ENCODE results near the gene ADAMTS2.

The ADAMTS2 gene

GRCh38 chr5:179119415-179120170 is 225.7 kb downstream of the ADAMTS2 start:
- no peaks in the 10 kb centered on the region for H3K4me1 ChIP-seq (ENCODE audit: control insufficient read depth, insufficient read depth, low read length)
- H3K27me3 ChIP-seq (ENCODE audit: control insufficient read depth, insufficient read depth, low read length) = no peaks in the 10 kb centered on the region
- H3K36me3 ChIP-seq (ENCODE audit: control insufficient read depth, insufficient read depth, low read length) = no peaks in the 10 kb centered on the region
- H3K4me3 ChIP-seq (ENCODE audit: low read length) = no peak overlapping the region
- no peak overlapping the region for H3K9ac ChIP-seq (ENCODE audit: low read length)
- H3K9me3 ChIP-seq (ENCODE audit: control insufficient read depth, low read length) = no peaks in the 10 kb centered on the region

- no peaks in the 10 kb centered on the region for H3K4me1 ChIP-seq (ENCODE audit: control insufficient read depth, insufficient read depth, low read length)
- H3K9ac ChIP-seq (ENCODE audit: low read length) = no peak overlapping the region
- no peak overlapping the region for H3K4me3 ChIP-seq (ENCODE audit: low read length)
- no peaks in the 10 kb centered on the region for H3K27me3 ChIP-seq (ENCODE audit: control insufficient read depth, insufficient read depth, low read length)
- no peaks in the 10 kb centered on the region for H3K36me3 ChIP-seq (ENCODE audit: control insufficient read depth, insufficient read depth, low read length)
- no peaks in the 10 kb centered on the region for H3K9me3 ChIP-seq (ENCODE audit: control insufficient read depth, low read length)
These were observed 226.4 kb downstream of the ADAMTS2 start for GRCh38 chr5:179118756-179119414.

- H3K9me3 ChIP-seq (ENCODE audit: control insufficient read depth, low read length) = no peaks in the 10 kb centered on the region
These were observed 226.9 kb downstream of the ADAMTS2 start for GRCh38 chr5:179118338-179118737.

GRCh38 chr5:179115845-179116524 is 229.3 kb downstream of the ADAMTS2 start:
- Histone ChIP-seq H3K4me3 (ENCODE audit: low read length) (no peak overlapping the region), H3K27me3 (ENCODE audit: control insufficient read depth, insufficient read depth, low read length) (no peaks in the 10 kb centered on the region), H3K36me3 (ENCODE audit: control insufficient read depth, insufficient read depth, low read length) (no peaks in the 10 kb centered on the region), H3K9ac (ENCODE audit: low read length) (no peak overlapping the region), H3K9me3 (ENCODE audit: control insufficient read depth, low read length) (no peaks in the 10 kb centered on the region), H3K4me1 (ENCODE audit: control insufficient read depth, insufficient read depth, low read length) (no peaks in the 10 kb centered on the region)

More at GRCh38 chr5:179118338-179118737, 226.9 kb downstream of the ADAMTS2 start:
- no peaks in the 10 kb centered on the region for H3K27me3 ChIP-seq (ENCODE audit: control insufficient read depth, insufficient read depth, low read length)
- H3K4me1 ChIP-seq (ENCODE audit: control insufficient read depth, insufficient read depth, low read length) = no peaks in the 10 kb centered on the region
- no peak overlapping the region for H3K4me3 ChIP-seq (ENCODE audit: low read length)
- no peak overlapping the region for H3K9ac ChIP-seq (ENCODE audit: low read length)
- H3K36me3 ChIP-seq (ENCODE audit: control insufficient read depth, insufficient read depth, low read length) = no peaks in the 10 kb centered on the region

GRCh38 chr5:179115307-179115706 is 230.0 kb downstream of the ADAMTS2 start:
- no peaks in the 10 kb centered on the region for H3K9me3 ChIP-seq (ENCODE audit: control insufficient read depth, low read length)
- no peak overlapping the region for H3K9ac ChIP-seq (ENCODE audit: low read length)
- H3K36me3 ChIP-seq (ENCODE audit: control insufficient read depth, insufficient read depth, low read length) = no peaks in the 10 kb centered on the region
- no peaks in the 10 kb centered on the region for H3K27me3 ChIP-seq (ENCODE audit: control insufficient read depth, insufficient read depth, low read length)
- no peaks in the 10 kb centered on the region for H3K4me1 ChIP-seq (ENCODE audit: control insufficient read depth, insufficient read depth, low read length)
- no peak overlapping the region for H3K4me3 ChIP-seq (ENCODE audit: low read length)

GRCh38 chr5:179114756-179115155 is 230.5 kb downstream of the ADAMTS2 start:
- H3K4me1 ChIP-seq (ENCODE audit: control insufficient read depth, insufficient read depth, low read length) = no peaks in the 10 kb centered on the region
- no peak overlapping the region for H3K4me3 ChIP-seq (ENCODE audit: low read length)
- no peak overlapping the region for H3K9ac ChIP-seq (ENCODE audit: low read length)
- H3K36me3 ChIP-seq (ENCODE audit: control insufficient read depth, insufficient read depth, low read length) = no peaks in the 10 kb centered on the region
- H3K9me3 ChIP-seq (ENCODE audit: control insufficient read depth, low read length) = no peaks in the 10 kb centered on the region
- no peaks in the 10 kb centered on the region for H3K27me3 ChIP-seq (ENCODE audit: control insufficient read depth, insufficient read depth, low read length)

DNA sequence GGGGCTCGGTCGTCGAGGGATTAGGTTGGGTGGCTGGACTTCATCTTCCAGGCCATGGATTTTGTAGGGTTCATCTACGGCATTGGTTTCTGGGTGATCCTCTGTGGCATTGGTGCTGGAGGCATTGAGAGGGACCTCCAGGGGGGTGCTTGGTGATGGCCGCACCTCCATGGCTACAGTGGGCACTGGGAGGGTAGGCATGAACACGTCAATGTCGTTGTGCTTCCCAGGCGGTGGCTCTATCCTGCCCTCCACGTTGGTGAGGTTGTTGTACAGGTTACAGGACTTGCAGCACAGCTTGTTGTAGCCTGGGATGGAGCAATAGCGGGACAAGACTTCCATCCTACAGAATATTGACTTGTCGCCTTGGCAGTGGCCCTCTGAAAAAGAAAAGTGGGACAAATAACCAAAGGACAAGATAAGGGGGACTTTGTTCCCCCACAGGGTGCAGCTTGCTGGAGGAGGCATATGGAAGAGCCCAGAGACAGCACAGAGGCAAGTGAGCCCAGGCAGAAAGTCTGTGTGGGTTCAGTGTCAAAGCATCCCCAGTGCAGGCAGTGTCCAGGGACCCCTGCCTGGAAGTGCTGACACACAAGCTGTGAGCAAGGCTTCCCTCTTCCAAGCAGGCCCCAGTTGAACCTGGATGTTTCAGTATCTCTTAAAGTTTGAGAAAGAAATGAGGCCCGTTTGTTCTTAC is 231.2 kb downstream of the ADAMTS2 start:
- Histone ChIP-seq H3K9me3 (ENCODE audit: control insufficient read depth, low read length) (no peaks in the 10 kb centered on the region), H3K4me3 (ENCODE audit: low read length) (no peak overlapping the region), H3K36me3 (ENCODE audit: control insufficient read depth, insufficient read depth, low read length) (no peaks in the 10 kb centered on the region), H3K4me1 (ENCODE audit: control insufficient read depth, insufficient read depth, low read length) (no peaks in the 10 kb centered on the region), H3K9ac (ENCODE audit: low read length) (no peak overlapping the region), H3K27me3 (ENCODE audit: control insufficient read depth, insufficient read depth, low read length) (no peaks in the 10 kb centered on the region)

GRCh38 chr5:179113143-179113530 is 232.1 kb downstream of the ADAMTS2 start:
- no peaks in the 10 kb centered on the region for H3K27me3 ChIP-seq (ENCODE audit: control insufficient read depth, insufficient read depth, low read length)
- no peaks in the 10 kb centered on the region for H3K36me3 ChIP-seq (ENCODE audit: control insufficient read depth, insufficient read depth, low read length)
- H3K4me3 ChIP-seq (ENCODE audit: low read length) = no peak overlapping the region
- no peaks in the 10 kb centered on the region for H3K4me1 ChIP-seq (ENCODE audit: control insufficient read depth, insufficient read depth, low read length)
- no peaks in the 10 kb centered on the region for H3K9me3 ChIP-seq (ENCODE audit: control insufficient read depth, low read length)
- no peak overlapping the region for H3K9ac ChIP-seq (ENCODE audit: low read length)

GRCh38 chr5:179112469-179113142 is 232.7 kb downstream of the ADAMTS2 start:
- Histone ChIP-seq H3K27me3 (ENCODE audit: control insufficient read depth, insufficient read depth, low read length) (no peaks in the 10 kb centered on the region), H3K9me3 (ENCODE audit: control insufficient read depth, low read length) (no peaks in the 10 kb centered on the region), H3K9ac (ENCODE audit: low read length) (no peak overlapping the region), H3K36me3 (ENCODE audit: control insufficient read depth, insufficient read depth, low read length) (no peaks in the 10 kb centered on the region), H3K4me3 (ENCODE audit: low read length) (no peak overlapping the region), H3K4me1 (ENCODE audit: control insufficient read depth, insufficient read depth, low read length) (no peaks in the 10 kb centered on the region)

- Histone ChIP-seq H3K9me3 (ENCODE audit: control insufficient read depth, low read length) (no peaks in the 10 kb centered on the region), H3K4me1 (ENCODE audit: control insufficient read depth, insufficient read depth, low read length) (no peaks in the 10 kb centered on the region)
These were observed 233.7 kb downstream of the ADAMTS2 start for GRCh38 chr5:179111267-179112207.

DNA sequence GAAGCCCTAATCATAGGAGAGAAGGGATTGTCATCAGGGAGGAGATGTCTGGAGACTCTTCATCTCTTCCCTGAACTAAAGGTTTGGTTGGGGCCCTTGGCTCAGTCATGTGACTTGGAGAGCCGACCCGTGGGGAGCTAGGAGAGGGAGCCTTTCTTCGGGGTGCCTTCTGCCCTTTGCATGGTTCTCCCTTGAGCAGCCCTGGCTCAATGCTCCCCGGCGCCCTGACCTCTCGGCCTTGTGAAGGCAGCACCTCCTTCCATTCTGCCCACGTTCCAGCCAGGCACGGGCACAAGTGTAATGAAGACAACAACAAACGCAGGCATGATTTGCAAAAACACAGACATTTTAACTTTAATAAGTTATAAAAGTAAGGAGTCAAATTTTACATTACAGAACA is 234.7 kb downstream of the ADAMTS2 start:
- Histone ChIP-seq H3K36me3 (ENCODE audit: control insufficient read depth, insufficient read depth, low read length) (no peaks in the 10 kb centered on the region), H3K4me1 (ENCODE audit: control insufficient read depth, insufficient read depth, low read length) (no peaks in the 10 kb centered on the region), H3K27me3 (ENCODE audit: control insufficient read depth, insufficient read depth, low read length) (no peaks in the 10 kb centered on the region), H3K4me3 (ENCODE audit: low read length) (no peak overlapping the region), H3K9ac (ENCODE audit: low read length) (no peak overlapping the region), H3K9me3 (ENCODE audit: control insufficient read depth, low read length) (no peaks in the 10 kb centered on the region)

More at GRCh38 chr5:179111267-179112207, 233.7 kb downstream of the ADAMTS2 start:
- H3K27me3 ChIP-seq (ENCODE audit: control insufficient read depth, insufficient read depth, low read length) = no peaks in the 10 kb centered on the region
- H3K4me3 ChIP-seq (ENCODE audit: low read length) = no peak overlapping the region
- H3K36me3 ChIP-seq (ENCODE audit: control insufficient read depth, insufficient read depth, low read length) = no peaks in the 10 kb centered on the region
- no peak overlapping the region for H3K9ac ChIP-seq (ENCODE audit: low read length)
